Cardiac fibroblast (primary cell): ENCODE measurements around the gene ENTPD6.

ENCODE experiments used
- DNase-seq, 2 donors: peaks; one replicate each; pipeline versions ENCODE4 v3.0.0 to v3.0.0-alpha.2; 2010; ENCODE audit warnings: low read depth in 2 of 2
- H3K4me3 ChIP-seq, 2 donors: replicated peaks in 1 of 2; 1 replicate in 1 of 2; 2 replicates in 1 of 2; pipeline ENCODE4 v1.5.1; 2011; ENCODE audit warnings: low read depth in 2 of 2, low read length in 2 of 2, mild to moderate bottlenecking in 2 of 2, moderate library complexity in 1 of 2
- CTCF ChIP-seq: IDR thresholded peaks from one replicate; pipeline ENCODE4 v1.5.1; 2011; ENCODE audit warnings: low read depth, mild to moderate bottlenecking, low read length, inconsistent platforms

The ENTPD6 gene

GRCh38 chr20:25207960-25208534 lies 12.5 kb downstream of the ENTPD6 start:
- DNase-seq: no peak
- no peak for TF ChIP-seq CTCF
- H3K4me3 ChIP-seq: no peak overlapping the region

- no peak overlapping the region for H3K4me3 ChIP-seq
- no peak for DNase-seq
- no peak for TF ChIP-seq CTCF
These were observed 13.9 kb downstream of the ENTPD6 start for GRCh38 chr20:25209400-25209799.

- DNase-seq: no peak
- H3K4me3 ChIP-seq: no peak overlapping the region
- TF ChIP-seq CTCF: no peak
These were observed 14.4 kb downstream of the ENTPD6 start for GRCh38 chr20:25209911-25210310.

- no peak overlapping the region for H3K4me3 ChIP-seq
- no peak for TF ChIP-seq CTCF
- DNase-seq: no peak
These were observed 15.8 kb downstream of the ENTPD6 start for GRCh38 chr20:25211273-25211672.

- no peak for DNase-seq
- H3K4me3 ChIP-seq: no peak overlapping the region
- no peak for TF ChIP-seq CTCF
These were observed 16.7 kb downstream of the ENTPD6 start for GRCh38 chr20:25212242-25212641.

GRCh38 chr20:25213566-25214425 lies 18.3 kb downstream of the ENTPD6 start:
- no peak for DNase-seq
- H3K4me3 ChIP-seq: no peak overlapping the region
- TF ChIP-seq CTCF: no peak
